Fibroblast of lung (primary cell): ENCODE data around the gene FBXL13.
"Not testable (repeated sequence)": the region's sequence is repeated elsewhere in the genome, so short reads cannot be mapped to it uniquely, and the experiment has no call there.

Source experiments
- CTCF ChIP-seq, 2 donors: IDR thresholded peaks in 1 of 2; conservative IDR thresholded peaks in 1 of 2; 1 replicate in 1 of 2; 2 replicates in 1 of 2; pipeline ENCODE4 v1.5.1; 2011 to 2012; ENCODE audit warnings: low read length in 2 of 2, control low read depth in 1 of 2, inconsistent platforms in 1 of 2, low read depth in 1 of 2, mild to moderate bottlenecking in 1 of 2
- EZH2 ChIP-seq: IDR thresholded peaks from 2 replicates; pipeline ENCODE4 v1.5.1; 2012; ENCODE audit warnings: low read length, control low read depth, mild to moderate bottlenecking; ENCODE audit errors: missing control alignments

GRCh38 chr7:102790364-102791100, 284.1 kb downstream of the FBXL13 start:
- TF ChIP-seq CTCF (conservative IDR thresholded peaks at IDR 0.05 in 1 of 2, IDR thresholded peaks at IDR 0.05 in 1 of 2; ENCODE audit: low read depth in 1 of 2, low read length in 2 of 2); EZH2: not testable (repeated sequence)
